HG03064 (cell line): ENCODE data around the gene CLDN5.

Source experiments
- ATAC-seq: cut with Tn5 transposase; IDR thresholded peaks from one replicate; pipeline ENCODE4 v1.9.1; 2021; ENCODE audit warnings: low read depth; ENCODE audit not compliant: unreplicated experiment

The CLDN5 gene

DNA sequence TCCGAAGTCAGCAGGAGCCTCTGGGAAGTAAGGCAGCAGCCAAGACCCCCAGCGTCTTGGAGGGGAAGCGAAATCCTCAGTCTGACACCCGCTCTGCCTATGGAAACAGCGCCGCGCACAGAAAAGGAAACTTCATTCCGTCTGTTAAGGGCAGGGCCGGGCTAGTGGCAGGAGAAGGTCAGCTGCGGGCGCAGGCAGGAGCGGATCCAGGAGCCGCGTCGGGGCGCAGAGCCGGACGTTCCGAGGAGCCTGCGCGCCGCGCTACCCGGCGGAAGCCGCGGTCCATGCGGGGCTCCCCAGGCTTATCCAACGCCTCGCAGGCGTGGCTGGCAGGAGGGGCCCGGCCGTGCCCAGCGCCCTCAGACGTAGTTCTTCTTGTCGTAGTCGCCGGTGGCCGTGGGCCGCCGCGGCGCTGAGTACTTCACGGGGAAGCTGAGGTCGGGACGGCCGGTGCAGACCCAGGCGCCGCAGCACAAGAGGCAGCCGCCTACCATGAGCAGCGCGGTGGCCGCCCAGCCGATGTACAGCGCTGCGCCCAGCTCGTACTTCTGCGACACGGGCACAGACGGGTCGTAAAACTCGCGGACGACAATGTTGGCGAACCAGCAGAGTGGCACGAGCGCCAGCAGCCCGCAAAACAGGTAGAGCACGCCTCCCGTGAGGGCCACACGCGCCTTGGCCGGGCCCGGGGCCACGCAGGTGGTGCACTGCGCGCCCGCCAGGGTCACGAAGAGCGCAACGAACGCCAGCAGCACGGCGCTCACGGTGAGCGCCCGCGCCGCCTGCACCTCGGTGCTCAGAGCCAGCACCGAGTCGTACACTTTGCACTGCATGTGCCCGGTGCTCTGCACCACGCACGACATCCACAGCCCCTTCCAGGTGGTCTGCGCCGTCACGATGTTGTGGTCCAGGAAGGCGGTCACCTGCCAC is 705 bp downstream of the CLDN5 start:
- ATAC-seq = no peak

DNA sequence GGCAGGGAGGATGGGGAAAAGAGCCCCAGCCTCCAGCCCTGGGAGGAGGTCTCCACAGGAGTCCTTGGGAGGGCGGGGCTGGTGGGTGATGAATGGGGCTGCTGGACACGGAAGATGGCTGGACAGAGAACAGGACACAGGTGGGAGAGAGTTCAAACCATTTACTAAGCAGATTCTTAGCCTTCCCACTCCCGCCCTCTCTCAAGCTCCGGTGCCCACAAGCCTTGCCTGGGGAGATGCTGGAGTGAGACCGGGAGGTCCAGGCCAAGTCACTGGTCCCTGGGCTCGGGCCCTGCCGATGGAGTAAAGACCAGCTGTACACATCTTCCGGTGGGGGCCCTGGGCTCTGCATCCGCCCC is 1.4 kb downstream of the CLDN5 start:
- no peak for ATAC-seq

DNA sequence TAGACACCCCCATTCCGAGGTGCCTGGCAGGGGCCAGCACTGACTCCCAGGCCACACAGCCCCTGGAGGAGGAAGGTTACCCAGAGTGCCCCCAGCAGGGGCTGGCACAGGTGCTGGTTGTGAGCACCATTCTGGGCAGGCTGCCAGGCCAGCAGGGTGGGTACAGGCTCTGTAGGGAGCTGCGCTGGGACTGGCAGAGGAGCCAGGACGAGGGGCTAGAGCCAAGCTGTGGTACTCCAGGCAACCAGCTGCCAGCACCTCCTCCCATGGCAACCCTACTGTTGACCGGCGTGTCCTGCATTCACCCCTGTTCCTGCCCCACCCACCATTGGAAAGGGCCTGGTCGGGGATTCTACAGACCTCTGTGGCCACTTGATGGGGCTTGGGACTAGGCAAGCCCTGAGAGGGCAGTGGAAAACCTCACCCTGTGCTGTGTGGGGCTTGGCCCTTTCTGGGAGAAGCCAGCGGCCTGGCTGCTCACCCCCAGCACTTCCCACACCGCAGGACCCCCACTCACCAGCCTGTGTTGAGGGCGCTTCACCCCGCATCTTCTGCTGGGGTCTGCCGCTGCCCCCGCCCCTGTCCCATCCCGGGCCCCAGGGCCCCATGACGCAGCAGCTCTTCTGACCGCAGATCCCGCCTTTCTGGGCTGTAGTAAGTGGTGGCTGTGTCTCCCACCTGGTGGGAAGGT is 1.9 kb downstream of the CLDN5 start:
- no peak for ATAC-seq

DNA sequence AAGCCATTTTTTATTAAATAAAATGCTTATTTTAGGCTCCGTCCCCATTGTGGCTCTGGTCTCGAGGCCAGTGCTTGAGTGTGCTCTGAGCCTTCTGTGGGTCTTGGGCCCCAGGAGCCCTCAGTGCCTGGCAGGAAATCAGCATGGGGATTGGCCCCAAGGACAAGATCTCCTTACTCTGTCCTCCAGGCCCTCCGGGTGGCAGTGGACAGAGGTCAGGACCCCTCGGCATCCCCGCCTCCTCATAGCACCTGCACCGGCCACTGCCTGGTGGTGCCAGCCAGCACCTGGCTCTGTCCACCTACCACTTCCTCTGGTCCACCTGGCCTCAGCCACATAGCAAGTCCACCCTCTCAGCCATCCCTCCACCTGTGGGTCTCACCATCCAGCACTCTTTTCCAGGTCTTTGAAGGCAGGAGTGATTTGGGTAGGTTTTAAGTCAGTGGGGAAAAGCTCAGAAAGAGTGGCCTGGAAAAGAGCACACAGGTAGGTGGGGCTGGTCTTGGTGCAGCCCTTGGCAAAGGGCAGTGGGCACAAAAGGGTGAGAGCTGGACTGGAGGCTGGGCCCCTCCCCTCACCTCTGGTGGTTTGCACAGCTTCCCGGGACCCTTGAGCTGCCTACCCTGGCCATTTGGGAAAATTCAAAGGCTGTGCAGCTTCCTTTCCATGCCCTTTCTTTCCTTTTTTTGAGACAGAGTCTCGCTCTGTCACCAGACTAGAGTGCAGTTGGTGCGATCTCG is 3.5 kb downstream of the CLDN5 start:
- no peak for ATAC-seq

DNA sequence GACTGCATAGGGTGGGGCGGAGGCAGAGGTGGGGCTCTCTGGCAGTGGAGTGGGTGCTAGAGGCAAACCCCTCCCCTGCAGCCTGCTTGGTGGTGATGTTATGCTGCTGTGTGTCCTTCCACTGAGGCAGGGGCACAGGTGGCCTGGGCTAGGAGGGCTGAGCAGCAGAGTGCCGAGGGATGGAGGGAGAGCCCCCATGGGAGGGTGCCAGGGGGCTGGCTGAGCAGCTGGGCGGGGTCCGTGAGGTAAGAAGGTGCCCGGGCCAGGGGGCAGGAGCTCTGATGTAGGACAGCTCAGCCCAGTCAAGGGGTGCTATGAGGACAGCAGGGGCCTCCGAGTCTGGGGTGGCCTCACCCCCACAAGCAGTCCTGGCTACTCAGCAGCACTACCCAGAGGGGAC is 4.2 kb downstream of the CLDN5 start:
- no peak for ATAC-seq

DNA sequence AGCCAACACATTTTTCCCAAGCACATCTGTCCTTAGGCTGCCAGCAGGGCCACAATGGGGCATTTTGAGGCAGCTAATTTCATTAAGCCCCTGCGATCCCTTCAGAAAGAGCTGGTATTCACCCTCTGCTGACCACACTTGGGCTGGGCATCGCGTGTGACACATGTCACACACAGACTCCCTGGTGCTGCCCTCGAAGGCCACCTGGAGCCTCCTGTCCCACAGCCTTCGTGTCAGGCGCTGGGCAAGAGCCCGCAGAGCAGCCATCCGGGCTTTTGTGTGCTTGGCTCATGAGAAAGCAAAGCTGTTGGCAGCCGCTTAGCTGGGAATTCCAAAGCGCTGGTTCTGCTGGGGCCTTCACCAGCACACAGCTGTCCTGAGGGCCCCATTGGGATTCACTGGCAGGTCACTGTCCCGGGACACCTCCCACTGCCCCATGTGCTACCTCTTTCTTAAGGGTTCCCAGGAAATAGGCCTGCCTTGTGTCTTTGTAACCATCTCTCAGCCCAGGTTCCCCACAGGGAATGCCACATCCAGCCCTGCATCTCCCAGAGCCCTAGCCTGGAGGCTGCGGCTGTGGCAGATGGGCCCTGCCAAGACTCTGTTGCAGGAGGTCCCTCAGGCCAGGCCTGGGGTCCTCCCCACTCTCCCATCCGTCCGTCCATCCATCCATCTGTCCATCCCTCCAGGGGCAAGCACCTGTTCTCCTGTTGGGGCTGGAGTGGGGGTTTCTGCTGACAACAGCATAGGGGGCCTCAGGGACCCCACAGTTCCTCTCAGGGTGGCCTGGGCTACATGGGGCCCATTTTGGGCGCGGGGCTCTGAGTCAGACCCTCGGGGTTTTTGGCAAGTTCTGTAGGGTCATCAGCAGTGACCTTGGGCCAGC is 4.9 kb downstream of the CLDN5 start:
- ATAC-seq = no peak

DNA sequence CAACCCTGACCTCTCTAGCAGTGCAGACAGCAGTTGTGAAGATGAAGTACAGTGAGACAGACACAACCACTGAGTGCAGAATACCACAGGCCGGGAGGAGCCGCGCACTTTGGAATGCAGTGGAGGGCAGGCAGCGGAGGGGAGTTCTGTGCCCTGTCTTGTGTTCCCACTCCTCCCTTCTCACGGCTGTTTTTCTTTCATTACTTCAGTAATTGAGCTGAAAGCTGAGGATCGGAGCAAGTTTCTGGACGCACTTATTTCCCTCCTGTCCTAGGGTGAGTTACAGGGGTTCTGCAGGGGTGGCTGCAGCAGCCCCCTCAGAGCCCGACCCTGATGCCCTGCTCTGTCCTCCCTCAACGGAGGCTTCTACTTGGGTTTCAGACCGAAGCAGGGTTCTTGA is 5.6 kb downstream of the CLDN5 start:
- ATAC-seq = no peak

DNA sequence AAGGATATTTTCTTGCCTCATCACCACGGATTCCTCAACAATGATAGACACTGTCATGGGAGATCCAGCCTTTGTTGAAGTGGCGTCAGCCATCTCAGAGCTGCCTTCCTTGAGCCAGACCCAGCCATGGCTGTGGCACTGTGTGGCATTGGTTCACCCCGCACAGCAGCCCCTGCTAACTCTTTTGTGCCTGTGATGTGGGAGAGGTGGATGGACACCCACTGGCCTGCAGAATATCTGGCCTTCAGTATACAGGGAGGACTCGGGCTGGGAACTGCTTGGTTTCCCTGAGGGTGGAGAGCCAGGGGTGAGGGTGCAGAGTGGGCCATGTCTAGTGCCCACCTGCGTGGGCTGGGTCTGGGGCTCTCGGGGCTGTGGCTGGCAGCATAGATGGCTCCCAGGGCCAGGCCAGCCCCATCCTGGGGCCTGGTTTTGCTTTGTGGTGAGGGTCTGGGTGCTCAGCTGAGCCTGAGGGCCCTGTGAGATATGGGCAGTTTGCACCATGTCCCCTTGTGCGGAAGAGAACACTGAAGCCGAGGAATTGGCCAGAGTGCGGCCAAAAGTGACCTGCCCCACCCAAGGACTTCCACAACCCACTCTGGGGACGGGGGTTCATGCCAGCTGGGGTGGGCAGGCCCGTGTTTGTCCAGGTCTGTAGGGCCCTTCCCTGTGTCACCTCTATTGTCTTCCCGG is 6.1 kb downstream of the CLDN5 start:
- ATAC-seq = no peak

DNA sequence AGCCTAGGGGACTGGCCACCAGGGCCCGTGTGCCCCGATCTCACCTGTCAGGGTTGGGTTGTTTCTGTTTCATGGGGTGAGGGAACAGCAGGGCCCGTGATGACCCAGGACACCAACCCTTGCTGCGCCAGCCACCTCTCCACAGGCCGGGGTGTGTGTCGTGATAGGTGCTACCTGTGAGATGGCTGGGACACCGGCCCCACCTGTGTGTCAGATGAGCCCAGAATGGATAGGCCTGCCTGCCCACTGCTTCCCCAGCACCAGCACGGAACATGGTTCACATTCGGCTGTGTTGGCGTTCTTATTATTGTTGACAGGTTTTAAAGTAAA is 7.1 kb downstream of the CLDN5 start:
- no peak for ATAC-seq

DNA sequence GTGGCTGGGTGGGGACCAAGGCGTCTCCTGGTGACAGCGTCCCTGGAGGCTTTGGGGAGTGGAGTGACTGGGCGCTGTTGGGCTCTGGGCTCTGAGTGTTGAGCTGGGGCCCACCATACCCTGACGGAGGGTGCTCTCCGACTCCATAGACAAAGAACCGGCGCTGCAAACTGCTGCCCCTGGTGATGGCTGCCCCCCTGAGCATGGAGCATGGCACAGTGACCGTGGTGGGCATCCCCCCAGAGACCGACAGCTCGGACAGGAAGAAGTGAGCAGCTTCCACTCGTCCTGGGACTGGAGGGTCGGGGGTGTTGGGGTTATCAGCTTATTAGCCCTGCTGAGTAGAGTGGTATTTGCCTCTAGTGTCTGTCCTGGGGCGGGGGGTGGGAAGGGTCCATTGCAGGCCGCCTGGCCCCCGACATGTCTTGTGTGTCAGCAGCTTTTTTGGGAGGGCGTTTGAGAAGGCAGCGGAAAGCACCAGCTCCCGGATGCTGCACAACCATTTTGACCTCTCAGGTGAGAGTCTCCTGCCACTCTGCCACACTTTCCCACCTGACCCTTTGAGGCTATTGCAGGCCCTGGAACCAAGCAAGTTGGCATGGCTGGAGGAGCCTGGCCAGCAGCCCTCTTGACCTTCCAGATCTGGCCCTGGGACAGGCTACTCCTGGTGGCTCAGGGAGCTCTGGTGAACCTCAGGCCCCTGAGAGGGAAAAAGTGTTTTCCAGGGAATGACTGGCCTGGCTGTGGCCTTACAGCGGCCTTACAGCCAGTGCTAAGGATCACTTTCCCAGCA is 7.6 kb downstream of the CLDN5 start:
- ATAC-seq = no peak

DNA sequence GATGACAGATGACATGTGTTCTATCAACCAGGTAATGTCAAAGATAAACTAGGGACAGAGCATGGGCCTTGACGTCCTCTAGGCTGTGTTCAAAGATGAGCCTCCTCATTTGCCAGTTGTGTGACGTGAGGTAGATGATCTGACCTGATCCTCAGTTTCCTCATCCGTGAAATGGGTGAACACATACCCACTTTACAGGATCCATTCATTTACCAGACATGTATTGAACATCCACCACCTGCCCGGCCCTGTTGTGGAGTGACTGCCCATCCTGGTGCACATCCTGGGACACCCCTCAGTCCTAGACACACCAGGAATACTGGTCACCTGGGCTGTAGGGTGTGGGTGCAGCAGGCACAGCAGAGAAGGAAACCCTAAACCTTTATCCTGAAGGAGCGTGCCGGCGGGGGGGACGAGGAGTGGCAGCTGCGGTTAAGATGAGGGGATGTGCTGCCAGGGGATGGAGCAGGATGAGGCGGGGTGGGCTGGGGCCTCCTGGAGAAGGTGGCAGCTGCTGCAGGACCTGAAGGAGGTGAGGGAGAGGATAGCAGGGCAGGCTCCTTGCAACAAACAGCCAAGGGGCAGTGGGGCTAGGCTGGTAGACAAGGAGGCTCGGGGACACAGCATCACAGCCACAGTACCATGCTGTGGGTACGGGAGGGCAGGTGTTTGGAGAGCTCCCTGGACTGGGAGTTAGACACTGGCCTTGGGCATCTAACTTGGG is 8.4 kb downstream of the CLDN5 start:
- no peak for ATAC-seq

DNA sequence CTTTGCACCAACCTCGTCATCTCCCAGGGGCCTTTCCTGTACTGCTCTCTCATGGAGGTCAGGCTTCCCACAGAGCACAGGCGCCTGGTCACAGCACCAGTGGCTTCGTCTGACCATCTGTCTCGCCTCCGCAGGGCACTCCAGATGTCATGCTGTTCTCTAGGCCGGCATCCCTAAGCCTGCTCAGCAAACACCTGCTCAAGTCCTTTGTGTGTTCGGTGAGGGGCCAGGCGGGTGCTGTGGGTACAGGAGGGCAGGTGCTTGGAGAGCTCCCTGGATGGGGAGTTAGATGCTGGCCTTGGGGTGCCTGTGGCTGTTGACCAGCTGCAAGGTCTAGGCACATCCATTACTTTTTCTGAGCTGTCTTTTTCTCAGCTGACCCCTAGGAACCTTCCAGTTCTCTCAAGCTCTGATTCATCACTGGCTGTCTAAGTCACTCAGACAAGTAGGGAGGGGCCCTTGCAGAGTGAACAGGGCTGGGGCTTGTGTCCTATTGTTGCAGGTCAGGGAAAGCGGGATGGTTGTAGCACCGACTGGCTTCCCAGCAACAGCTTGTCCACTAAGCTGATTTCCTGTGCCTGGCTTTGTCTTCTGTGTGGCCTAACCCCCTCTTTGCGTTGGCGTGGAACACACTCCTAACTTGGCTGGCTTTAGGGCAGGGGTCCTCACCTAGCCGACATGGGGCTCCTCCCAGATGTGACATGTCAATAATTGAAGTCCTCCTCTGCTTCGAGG is 9.2 kb downstream of the CLDN5 start:
- no peak for ATAC-seq

DNA sequence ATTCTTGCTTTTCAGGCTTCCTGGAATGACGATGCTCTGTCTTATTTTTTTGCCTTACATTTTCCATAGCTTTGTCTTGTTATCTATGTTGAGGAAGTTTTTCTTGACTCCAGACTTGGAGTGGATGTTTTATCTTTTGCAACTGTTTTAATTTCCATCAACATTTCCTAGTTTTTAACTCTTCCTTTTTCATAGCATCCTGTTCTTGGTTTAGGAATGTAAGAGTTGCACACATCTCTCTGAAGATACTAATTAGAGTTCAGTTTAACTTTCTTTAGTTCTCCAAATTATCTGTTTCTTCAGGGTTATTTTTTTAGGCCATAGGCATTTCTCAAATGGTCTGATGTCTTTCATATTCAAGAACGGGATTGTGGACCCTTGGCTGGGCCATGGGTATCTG is 10.4 kb downstream of the CLDN5 start:
- no peak for ATAC-seq

DNA sequence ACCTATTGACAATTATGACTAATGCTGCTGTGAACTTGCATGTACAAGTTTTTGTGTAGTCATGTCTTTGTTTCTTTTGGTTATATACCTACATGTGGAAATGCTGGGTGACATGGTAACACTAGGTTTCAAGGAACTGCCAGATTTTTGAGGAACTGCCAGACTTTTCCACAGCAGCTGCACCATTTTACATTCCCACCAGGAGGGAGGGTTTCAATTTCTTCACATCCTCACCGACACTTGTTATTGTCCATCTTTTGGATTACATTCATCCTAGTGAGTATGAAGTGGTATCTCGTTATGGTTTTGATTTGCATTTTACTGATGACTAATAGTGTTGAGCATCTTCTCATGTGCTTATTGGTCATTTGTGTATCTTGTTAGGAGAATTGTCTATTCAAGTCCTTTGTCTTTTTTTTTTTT is 13.3 kb downstream of the CLDN5 start:
- ATAC-seq = no peak

DNA sequence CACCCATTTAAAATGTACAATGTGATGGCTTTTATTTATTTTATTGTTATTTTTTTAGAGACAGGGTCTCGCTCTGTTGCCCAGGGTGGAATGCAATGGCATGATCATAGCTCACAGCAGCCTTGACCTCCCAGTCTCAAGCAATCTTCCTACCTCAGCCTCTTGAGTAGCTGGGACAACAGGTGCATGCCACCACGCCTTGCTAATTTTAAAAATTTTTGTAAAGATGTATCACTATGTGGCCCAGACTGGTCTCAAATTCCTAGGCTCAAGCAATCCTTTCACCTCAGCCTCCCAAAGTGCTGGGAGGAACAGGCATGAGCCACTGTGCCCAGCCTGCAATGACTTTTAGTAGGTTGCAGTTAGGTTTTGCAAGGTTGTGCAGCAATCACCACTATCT is 14.3 kb downstream of the CLDN5 start:
- no peak for ATAC-seq

DNA sequence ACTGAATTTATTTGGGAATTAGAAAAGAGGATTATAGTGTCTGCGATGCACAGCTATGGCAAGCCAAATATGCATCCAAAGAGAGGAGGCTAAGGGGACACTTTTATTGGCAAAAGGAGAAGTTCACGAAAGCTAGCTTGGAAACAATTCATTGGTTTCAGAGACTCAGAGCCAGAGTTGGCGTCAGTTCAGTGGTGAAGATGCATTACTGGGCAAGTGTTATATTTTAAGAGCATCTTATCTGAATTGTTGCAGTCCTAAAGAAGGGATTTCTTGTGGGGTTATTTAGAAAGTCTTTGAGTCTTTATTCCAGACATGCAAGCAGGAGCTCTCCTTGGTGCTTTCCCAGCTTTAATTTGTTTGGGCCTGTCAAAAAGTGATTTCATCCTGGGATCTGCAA is 15.0 kb downstream of the CLDN5 start:
- no peak for ATAC-seq

DNA sequence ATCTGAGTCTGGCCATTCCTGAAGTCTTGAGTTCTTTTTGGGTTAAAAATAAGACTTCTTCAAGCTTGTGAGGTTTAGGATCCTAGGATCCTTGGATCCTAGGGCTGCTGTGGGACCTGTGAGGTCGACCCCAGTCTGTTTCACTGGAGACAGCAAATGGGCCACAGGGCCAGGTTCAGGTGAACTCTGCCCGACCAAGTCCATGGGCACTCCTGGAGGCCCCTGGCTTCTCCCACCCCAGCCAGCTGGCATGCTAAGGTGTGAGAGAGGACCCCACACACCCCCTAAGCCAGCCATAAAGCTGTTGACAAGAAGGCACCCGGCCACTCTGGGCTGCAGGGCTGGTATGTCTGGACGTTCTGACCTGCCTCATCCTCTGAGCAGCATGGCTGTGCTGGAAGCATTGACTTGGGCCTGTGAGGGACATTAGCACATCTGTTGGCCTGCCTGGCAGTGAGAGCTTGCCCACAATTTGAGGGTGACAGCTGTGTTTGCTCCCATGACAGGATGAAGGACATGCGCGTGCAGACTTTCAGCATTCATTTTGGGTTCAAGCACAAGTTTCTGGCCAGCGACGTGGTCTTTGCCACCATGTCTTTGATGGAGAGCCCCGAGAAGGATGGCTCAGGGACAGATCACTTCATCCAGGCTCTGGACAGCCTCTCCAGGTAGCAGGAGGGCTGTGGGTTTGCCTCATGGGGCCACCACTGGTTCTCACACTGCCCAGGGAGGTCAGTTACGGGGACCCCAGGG is 16.0 kb downstream of the CLDN5 start:
- ATAC-seq = no peak
